Glutamatergic neuron (in vitro differentiated cells): ENCODE data around the gene TRAPPC4. TPM values are rescaled to one million over a fixed set of nuclear protein-coding genes. Genes with fewer than 3 reads are reported as not detected.
"Not testable (repeated sequence)": the region's sequence is repeated elsewhere in the genome, so short reads cannot be mapped to it uniquely, and the experiment has no call there.

ENCODE experiments used
- DNase-seq: peaks from one replicate; pipeline ENCODE4 v3.0.0; 2022
- H3K27ac Mint-ChIP-seq: one replicate; pipeline ENCODE4 v1.8.0; 2020; ENCODE audit warnings: mild to moderate bottlenecking, mixed read lengths, inconsistent platforms; ENCODE audit not compliant: unreplicated experiment
- H3K27me3 Mint-ChIP-seq: one replicate; pipeline ENCODE4 v1.8.0; 2020; ENCODE audit warnings: mild to moderate bottlenecking, moderate library complexity, mixed read lengths, inconsistent platforms; ENCODE audit not compliant: unreplicated experiment
- H3K36me3 Mint-ChIP-seq: one replicate; pipeline ENCODE4 v1.8.0; 2020; ENCODE audit warnings: mild to moderate bottlenecking, mixed read lengths, inconsistent platforms; ENCODE audit not compliant: unreplicated experiment
- H3K4me1 Mint-ChIP-seq: one replicate; pipeline ENCODE4 v1.8.0; 2020; ENCODE audit warnings: mild to moderate bottlenecking, low read depth, mixed read lengths, inconsistent platforms; ENCODE audit not compliant: unreplicated experiment
- H3K4me3 Mint-ChIP-seq: one replicate; pipeline ENCODE4 v1.8.0; 2020; ENCODE audit warnings: mild to moderate bottlenecking, mixed read lengths, inconsistent platforms; ENCODE audit not compliant: unreplicated experiment
- H3K9me3 Mint-ChIP-seq: one replicate; pipeline ENCODE4 v1.8.0; 2020; ENCODE audit warnings: mild to moderate bottlenecking, moderate library complexity, mixed read lengths, inconsistent platforms; ENCODE audit not compliant: unreplicated experiment
- total RNA-seq: library from RNA; stranded (reverse); fragmentation: NEBNext Ultra II Directional; extraction: Animal tissue kit (Norgen Biotek cat#: 25700); gene quantifications from one replicate; pipeline ENCODE4 v1.2.1, GENCODE V29; 2021; ENCODE audit not compliant: unreplicated experiment
- TF ChIP-seq, protein P1 (sequence below): fragments of 200-600 bp; sonication (generic); IDR thresholded peaks from one replicate; pipeline ENCODE4 v1.5.0; 2021; ENCODE audit not compliant: partially characterized antibody, unreplicated experiment

TRAPPC4 gene
- total RNA-seq, 1 donor from 2014 or later: 85.1 TPM

- H3K9me3 Mint-ChIP-seq: no peaks in the 10 kb centered on the region
- H3K36me3 Mint-ChIP-seq: no peaks in the 10 kb centered on the region
- TF ChIP-seq, protein P1, sequence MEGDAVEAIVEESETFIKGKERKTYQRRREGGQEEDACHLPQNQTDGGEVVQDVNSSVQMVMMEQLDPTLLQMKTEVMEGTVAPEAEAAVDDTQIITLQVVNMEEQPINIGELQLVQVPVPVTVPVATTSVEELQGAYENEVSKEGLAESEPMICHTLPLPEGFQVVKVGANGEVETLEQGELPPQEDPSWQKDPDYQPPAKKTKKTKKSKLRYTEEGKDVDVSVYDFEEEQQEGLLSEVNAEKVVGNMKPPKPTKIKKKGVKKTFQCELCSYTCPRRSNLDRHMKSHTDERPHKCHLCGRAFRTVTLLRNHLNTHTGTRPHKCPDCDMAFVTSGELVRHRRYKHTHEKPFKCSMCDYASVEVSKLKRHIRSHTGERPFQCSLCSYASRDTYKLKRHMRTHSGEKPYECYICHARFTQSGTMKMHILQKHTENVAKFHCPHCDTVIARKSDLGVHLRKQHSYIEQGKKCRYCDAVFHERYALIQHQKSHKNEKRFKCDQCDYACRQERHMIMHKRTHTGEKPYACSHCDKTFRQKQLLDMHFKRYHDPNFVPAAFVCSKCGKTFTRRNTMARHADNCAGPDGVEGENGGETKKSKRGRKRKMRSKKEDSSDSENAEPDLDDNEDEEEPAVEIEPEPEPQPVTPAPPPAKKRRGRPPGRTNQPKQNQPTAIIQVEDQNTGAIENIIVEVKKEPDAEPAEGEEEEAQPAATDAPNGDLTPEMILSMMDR: no peak
- DNase-seq: no peak
- peaks cover under 1% of the 10 kb centered on the region for H3K4me1 Mint-ChIP-seq
- peaks cover 2% of the 10 kb centered on the region for H3K27me3 Mint-ChIP-seq
- no peak overlapping the region for H3K27ac Mint-ChIP-seq
- no peak overlapping the region for H3K4me3 Mint-ChIP-seq
These were observed 39.1 kb upstream of the TRAPPC4 start for GRCh38 chr11:118979434-118979833.

DNA sequence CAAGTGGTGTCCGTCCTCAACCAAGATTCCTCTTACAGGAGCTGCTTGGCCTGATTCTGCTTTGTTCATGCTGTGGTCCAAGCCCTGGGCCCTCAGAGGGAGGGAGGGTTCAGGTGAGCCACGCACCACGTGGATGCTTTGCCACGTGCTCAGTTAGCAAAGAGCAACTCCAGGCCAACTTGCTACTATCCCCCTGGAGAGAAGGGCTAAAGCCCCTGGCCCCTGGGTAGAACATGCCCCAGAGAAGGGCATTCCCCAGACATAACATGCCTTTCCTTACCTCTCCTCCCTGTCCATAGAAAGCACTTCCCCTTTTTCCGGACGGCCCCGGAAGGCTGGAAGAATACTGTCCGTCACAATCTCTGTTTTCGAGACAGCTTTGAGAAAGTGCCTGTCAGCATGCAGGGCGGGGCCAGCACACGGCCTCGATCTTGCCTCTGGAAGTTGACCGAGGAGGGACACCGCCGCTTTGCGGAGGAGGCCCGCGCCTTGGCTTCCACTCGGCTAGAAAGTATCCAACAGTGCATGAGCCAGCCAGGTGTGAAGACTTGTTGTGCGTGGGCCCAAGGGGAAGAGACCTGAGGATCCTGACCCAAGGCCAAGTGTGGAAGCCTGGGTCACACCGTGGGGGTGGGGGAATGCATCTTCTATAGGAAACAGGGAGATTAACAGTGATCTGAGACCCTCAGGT, 38.2 kb upstream of the TRAPPC4 start:
- TF ChIP-seq, protein P1: no peak
- no peaks in the 10 kb centered on the region for H3K36me3 Mint-ChIP-seq
- no peak for DNase-seq
- H3K9me3 Mint-ChIP-seq: no peaks in the 10 kb centered on the region
- peaks cover 6% of the 10 kb centered on the region for H3K4me1 Mint-ChIP-seq
- no peak overlapping the region for H3K4me3 Mint-ChIP-seq
- H3K27me3 Mint-ChIP-seq: peaks cover 4% of the 10 kb centered on the region
- no peak overlapping the region for H3K27ac Mint-ChIP-seq

DNA sequence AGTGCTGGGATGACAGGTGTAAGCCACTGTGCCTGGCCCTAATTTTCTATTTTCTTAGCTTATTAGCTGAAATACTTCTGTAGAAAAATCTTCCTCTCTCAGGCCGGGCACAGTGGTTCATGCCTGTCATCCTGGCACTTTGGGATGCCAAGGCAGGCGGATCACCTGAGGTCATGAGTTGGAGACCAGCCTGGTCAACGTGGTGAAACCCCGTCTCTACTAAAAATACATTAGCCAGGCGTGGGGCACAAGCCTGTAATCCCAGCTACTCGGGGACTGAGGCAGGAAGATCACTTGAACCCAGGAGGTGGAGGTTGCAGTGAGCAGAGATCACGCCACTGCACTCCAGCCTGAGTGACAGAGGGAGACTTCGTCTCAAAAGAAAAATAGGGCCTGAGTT, 34.2 kb upstream of the TRAPPC4 start:
- H3K9me3 Mint-ChIP-seq, DNase-seq, H3K27ac Mint-ChIP-seq, H3K4me3 Mint-ChIP-seq, H3K36me3 Mint-ChIP-seq, H3K4me1 Mint-ChIP-seq, H3K27me3 Mint-ChIP-seq: not testable (repeated sequence)

DNA sequence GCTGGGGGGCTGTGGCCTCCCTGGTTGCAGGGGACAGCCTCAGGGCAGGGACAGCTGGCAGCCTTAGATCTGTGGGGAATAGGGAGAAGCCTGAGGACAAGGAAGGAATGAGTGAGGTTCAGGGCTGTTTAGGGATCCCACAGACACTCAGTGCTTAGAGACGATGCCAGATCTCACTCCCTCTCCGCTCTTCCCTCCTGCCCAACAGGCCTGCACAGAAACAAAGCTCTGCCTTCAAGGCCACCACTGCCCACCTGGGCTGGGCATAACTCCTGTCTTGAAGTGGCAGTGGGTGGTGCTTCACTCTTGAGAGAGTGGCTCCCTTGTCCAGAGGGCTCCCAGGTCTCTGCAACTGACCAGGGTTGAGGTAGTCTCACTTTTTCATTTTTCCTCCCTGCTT, 33.7 kb upstream of the TRAPPC4 start:
- Mint-ChIP-seq H3K4me3 (no peak overlapping the region), H3K27ac (no peak overlapping the region), H3K4me1 (peaks cover 6% of the 10 kb centered on the region), H3K36me3 (no peaks in the 10 kb centered on the region), H3K9me3 (peaks cover 2% of the 10 kb centered on the region), H3K27me3 (peaks cover 2% of the 10 kb centered on the region)
- TF ChIP-seq, protein P1: no peak
- peak; percentile 19 for DNase-seq

DNA sequence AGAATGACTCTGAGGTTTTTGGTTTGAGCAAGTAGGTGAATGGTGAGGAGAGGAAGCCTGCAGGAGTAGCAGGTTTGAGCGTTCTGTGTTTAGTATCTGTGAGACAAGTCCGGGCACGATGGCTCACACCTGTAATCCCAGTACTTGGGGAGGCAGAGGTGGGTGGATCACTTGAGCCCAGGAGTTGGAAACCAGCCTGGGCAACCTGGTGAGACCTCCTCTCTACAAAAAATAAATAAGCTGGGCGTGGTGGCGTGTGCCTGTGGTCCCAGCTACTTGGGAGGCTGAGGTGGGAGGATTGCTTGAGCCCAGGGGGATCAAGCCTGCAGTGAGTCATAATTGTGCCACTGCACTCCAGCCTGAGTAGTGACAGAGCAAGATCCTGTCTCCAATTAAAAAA, 30.3 kb upstream of the TRAPPC4 start:
- no peak for DNase-seq
- Mint-ChIP-seq H3K36me3 (peaks cover under 1% of the 10 kb centered on the region), H3K4me1 (peaks cover 8% of the 10 kb centered on the region), H3K27me3 (peaks cover 3% of the 10 kb centered on the region), H3K4me3 (no peak overlapping the region), H3K9me3 (peaks cover 3% of the 10 kb centered on the region), H3K27ac (no peak overlapping the region)
- TF ChIP-seq, protein P1: no peak

DNA sequence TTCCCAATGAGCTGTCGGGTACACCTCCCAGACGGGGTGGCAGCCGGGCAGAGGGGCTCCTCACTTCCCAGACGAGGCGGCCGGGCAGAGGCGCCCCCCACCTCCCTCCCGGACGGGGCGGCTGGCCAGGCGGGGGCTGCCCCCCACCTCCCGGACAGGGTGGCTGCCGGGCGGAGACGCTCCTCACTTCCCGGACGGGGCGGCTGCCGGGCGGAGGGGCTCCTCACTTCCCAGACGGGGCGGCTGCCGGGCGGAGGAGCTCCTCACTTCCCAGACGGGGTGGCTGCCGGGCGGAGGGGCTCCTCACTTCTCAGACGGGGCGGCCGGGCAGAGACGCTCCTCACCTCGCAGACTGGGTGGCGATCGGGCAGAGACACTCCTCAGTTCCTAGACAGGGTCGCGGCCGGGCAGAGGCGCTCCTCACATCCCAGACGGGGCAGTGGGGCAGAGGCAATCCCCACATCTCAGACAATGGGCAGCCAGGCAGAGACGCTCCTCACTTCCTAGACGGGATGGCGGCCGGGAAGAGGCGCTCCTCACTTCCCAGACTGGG, 27.0 kb upstream of the TRAPPC4 start:
- H3K4me3 Mint-ChIP-seq, H3K4me1 Mint-ChIP-seq, H3K36me3 Mint-ChIP-seq, H3K9me3 Mint-ChIP-seq, H3K27me3 Mint-ChIP-seq, DNase-seq: not testable (repeated sequence)
- H3K27ac Mint-ChIP-seq: peak overlapping the region; percentile 80
